HepG2 (cell line): Measurements from ENCODE around the gene TPST2.

Experiments
- CEBPB ChIP-seq: IDR thresholded peaks from 2 replicates; pipeline ENCODE4 v1.6.1; 2011; ENCODE audit warnings: low read depth, low read length, improper control_type of control experiment, borderline replicate concordance
- GTF3A ChIP-seq: sonication (generic); formaldehyde crosslinking; conservative IDR thresholded peaks from 2 replicates; pipeline ENCODE4 v1.4.0; 2020; ENCODE audit warnings: mild to moderate bottlenecking, missing genetic modification reagents
- KMT2A ChIP-seq: sonication (generic); formaldehyde crosslinking; IDR thresholded peaks from 2 replicates; pipeline ENCODE4 v1.4.0; 2020; ENCODE audit warnings: missing genetic modification reagents
- MEF2D ChIP-seq: sonication (generic); formaldehyde crosslinking; IDR thresholded peaks from 2 replicates; pipeline ENCODE4 v1.5.1; 2020; ENCODE audit warnings: mild to moderate bottlenecking, missing genetic modification reagents
- NONO ChIP-seq, 2 experiments: fragments of 450-650 bp in 1 of 2; sonication (generic) in 1 of 2; formaldehyde crosslinking in 1 of 2; IDR thresholded peaks in 1 of 2; conservative IDR thresholded peaks in 1 of 2; 2 replicates each; pipeline versions ENCODE4 v1.6.1 to v1.8.0; 2017 to 2022; ENCODE audit warnings: mild to moderate bottlenecking in 1 of 2, missing genetic modification reagents in 1 of 2, moderate library complexity in 1 of 2
- POLR2A ChIP-seq, 2 experiments: IDR thresholded peaks; 2 replicates each; pipeline ENCODE4 v1.6.1; 2011; ENCODE audit warnings: low read depth in 2 of 2, low read length in 2 of 2, mild to moderate bottlenecking in 1 of 2, moderate library complexity in 1 of 2; ENCODE audit not compliant: insufficient read depth in 1 of 2
- YY1 ChIP-seq: IDR thresholded peaks from 2 replicates; pipeline ENCODE4 v1.6.1; 2011; ENCODE audit warnings: low read length, low read depth, moderate library complexity, mild to moderate bottlenecking; ENCODE audit not compliant: insufficient read depth, insufficient replicate concordance
- TF ChIP-seq, protein P1 (sequence below): sonication (generic); formaldehyde crosslinking; IDR thresholded peaks from 2 replicates; pipeline ENCODE4 v1.4.0; 2020; ENCODE audit warnings: low read depth, missing genetic modification reagents

DNA sequence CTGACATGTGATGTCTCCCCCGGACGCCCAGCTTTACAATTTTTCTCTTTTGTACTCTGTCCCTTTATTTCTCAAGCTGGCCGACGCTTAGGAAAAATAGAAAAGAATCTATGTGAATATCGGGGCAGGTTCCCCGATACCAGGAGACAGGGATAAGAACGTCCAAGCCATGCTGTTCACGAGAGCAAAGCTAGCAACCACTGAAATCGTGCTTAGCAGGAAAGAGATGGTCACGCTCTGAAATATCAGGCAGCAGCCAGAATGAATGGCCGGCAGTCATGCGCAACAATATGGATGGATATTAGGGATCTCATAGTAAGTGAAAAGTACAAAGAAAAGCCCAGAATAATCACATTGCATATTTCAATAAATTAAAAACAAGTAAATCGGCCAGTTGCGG is 24.4 kb upstream of the TPST2 start:
- no peak for TF ChIP-seq POLR2A (IDR thresholded peaks at IDR 0.05; ENCODE audit: insufficient read depth in 1 of 2, low read depth in 2 of 2, low read length in 2 of 2)
- no peak for TF ChIP-seq KMT2A (CRISPR knock-in tag)
- TF ChIP-seq NONO (IDR thresholded peaks at IDR 0.05) = no peak
- TF ChIP-seq NONO (CRISPR knock-in tag; conservative IDR thresholded peaks at IDR 0.05) = no peak
- no peak for TF ChIP-seq MEF2D (CRISPR knock-in tag)
- no peak for TF ChIP-seq CEBPB
- no peak for TF ChIP-seq GTF3A (CRISPR knock-in tag)
- TF ChIP-seq, protein P1, sequence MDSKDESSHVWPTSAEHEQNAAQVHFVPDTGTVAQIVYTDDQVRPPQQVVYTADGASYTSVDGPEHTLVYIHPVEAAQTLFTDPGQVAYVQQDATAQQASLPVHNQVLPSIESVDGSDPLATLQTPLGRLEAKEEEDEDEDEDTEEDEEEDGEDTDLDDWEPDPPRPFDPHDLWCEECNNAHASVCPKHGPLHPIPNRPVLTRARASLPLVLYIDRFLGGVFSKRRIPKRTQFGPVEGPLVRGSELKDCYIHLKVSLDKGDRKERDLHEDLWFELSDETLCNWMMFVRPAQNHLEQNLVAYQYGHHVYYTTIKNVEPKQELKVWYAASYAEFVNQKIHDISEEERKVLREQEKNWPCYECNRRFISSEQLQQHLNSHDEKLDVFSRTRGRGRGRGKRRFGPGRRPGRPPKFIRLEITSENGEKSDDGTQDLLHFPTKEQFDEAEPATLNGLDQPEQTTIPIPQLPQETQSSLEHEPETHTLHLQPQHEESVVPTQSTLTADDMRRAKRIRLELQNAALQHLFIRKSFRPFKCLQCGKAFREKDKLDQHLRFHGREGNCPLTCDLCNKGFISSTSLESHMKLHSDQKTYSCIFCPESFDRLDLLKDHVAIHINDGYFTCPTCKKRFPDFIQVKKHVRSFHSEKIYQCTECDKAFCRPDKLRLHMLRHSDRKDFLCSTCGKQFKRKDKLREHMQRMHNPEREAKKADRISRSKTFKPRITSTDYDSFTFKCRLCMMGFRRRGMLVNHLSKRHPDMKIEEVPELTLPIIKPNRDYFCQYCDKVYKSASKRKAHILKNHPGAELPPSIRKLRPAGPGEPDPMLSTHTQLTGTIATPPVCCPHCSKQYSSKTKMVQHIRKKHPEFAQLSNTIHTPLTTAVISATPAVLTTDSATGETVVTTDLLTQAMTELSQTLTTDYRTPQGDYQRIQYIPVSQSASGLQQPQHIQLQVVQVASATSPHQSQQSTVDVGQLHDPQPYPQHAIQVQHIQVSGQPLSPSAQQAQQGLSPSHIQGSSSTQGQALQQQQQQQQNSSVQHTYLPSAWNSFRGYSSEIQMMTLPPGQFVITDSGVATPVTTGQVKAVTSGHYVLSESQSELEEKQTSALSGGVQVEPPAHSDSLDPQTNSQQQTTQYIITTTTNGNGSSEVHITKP (CRISPR knock-in tag) = no peak
- TF ChIP-seq YY1 = no peak
